Gastroesophageal sphincter (tissue), 3 donors: ENCODE measurements around the gene KPTN.

Experiments
- EP300 ChIP-seq: sonication (generic); formaldehyde crosslinking; IDR thresholded peaks from one replicate; pipeline ENCODE4 v1.6.1; 2017; ENCODE audit warnings: antibody characterized with exemption, mild to moderate bottlenecking
- TF ChIP-seq, protein P1 (sequence below), 4 experiments: fragments of 200-600 bp in 2 of 4; fragments of 450-650 bp in 2 of 4; sonication (generic) in 1 of 4; IDR thresholded peaks; one replicate each; pipeline ENCODE4 v1.5.1; 2017 to 2019; ENCODE audit warnings: antibody characterized with exemption in 4 of 4, mild to moderate bottlenecking in 2 of 4, moderate library complexity in 2 of 4

- TF ChIP-seq, protein P1, sequence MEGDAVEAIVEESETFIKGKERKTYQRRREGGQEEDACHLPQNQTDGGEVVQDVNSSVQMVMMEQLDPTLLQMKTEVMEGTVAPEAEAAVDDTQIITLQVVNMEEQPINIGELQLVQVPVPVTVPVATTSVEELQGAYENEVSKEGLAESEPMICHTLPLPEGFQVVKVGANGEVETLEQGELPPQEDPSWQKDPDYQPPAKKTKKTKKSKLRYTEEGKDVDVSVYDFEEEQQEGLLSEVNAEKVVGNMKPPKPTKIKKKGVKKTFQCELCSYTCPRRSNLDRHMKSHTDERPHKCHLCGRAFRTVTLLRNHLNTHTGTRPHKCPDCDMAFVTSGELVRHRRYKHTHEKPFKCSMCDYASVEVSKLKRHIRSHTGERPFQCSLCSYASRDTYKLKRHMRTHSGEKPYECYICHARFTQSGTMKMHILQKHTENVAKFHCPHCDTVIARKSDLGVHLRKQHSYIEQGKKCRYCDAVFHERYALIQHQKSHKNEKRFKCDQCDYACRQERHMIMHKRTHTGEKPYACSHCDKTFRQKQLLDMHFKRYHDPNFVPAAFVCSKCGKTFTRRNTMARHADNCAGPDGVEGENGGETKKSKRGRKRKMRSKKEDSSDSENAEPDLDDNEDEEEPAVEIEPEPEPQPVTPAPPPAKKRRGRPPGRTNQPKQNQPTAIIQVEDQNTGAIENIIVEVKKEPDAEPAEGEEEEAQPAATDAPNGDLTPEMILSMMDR (IDR thresholded peaks at IDR 0.05), result no peak
- TF ChIP-seq EP300, result no peak
These were observed 8.1 kb upstream of the KPTN start for GRCh38 chr19:47492137-47492533.
